ENCODE data around the gene ITPR2. TPM values are rescaled to one million over a fixed set of nuclear protein-coding genes. Genes with fewer than 3 reads are reported as not detected.

ITPR2 gene
- total and polyA plus RNA-seq, 2 of the 13 experiments (the other 11 are each of a cell fraction or from before 2014, with no cell fraction given) = 31.9 to 81.9 TPM

- TF ChIP-seq, protein P1, sequence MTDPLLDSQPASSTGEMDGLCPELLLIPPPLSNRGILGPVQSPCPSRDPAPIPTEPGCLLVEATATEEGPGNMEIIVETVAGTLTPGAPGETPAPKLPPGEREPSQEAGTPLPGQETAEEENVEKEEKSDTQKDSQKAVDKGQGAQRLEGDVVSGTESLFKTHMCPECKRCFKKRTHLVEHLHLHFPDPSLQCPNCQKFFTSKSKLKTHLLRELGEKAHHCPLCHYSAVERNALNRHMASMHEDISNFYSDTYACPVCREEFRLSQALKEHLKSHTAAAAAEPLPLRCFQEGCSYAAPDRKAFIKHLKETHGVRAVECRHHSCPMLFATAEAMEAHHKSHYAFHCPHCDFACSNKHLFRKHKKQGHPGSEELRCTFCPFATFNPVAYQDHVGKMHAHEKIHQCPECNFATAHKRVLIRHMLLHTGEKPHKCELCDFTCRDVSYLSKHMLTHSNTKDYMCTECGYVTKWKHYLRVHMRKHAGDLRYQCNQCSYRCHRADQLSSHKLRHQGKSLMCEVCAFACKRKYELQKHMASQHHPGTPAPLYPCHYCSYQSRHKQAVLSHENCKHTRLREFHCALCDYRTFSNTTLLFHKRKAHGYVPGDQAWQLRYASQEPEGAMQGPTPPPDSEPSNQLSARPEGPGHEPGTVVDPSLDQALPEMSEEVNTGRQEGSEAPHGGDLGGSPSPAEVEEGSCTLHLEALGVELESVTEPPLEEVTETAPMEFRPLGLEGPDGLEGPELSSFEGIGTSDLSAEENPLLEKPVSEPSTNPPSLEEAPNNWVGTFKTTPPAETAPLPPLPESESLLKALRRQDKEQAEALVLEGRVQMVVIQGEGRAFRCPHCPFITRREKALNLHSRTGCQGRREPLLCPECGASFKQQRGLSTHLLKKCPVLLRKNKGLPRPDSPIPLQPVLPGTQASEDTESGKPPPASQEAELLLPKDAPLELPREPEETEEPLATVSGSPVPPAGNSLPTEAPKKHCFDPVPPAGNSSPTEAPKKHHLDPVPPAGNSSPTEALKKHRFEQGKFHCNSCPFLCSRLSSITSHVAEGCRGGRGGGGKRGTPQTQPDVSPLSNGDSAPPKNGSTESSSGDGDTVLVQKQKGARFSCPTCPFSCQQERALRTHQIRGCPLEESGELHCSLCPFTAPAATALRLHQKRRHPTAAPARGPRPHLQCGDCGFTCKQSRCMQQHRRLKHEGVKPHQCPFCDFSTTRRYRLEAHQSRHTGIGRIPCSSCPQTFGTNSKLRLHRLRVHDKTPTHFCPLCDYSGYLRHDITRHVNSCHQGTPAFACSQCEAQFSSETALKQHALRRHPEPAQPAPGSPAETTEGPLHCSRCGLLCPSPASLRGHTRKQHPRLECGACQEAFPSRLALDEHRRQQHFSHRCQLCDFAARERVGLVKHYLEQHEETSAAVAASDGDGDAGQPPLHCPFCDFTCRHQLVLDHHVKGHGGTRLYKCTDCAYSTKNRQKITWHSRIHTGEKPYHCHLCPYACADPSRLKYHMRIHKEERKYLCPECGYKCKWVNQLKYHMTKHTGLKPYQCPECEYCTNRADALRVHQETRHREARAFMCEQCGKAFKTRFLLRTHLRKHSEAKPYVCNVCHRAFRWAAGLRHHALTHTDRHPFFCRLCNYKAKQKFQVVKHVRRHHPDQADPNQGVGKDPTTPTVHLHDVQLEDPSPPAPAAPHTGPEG (CRISPR knock-in tag; IDR thresholded peaks at IDR 0.05) = no peak
- TF ChIP-seq SOX6 (IDR thresholded peaks at IDR 0.05) (no peak), SOX6 (CRISPR knock-in tag; IDR thresholded peaks at IDR 0.05) (peak; percentile 22; the same call in 1 of the 2 replicates), MAX (IDR thresholded peaks at IDR 0.05) (peak; percentile 15; the same call in 1 of the 2 replicates), ZMYM4 (CRISPR knock-in tag; IDR thresholded peaks at IDR 0.05) (peak; percentile 49; the same call in 1 of the 2 replicates), SYNCRIP (IDR thresholded peaks at IDR 0.05; ENCODE audit: insufficient read depth, low read depth, low read length) (no peak), ZNF160 (CRISPR knock-in tag; IDR thresholded peaks at IDR 0.05) (no peak), TCF12 (IDR thresholded peaks at IDR 0.05) (no peak), TCF12 (CRISPR knock-in tag; IDR thresholded peaks at IDR 0.05) (no peak; the same call in 1 of the 2 replicates), HOXA5 (CRISPR knock-in tag; IDR thresholded peaks at IDR 0.05) (0 out of 2 replicates have a peak, but pooled peaks have one; percentile 36), KLF12 (CRISPR knock-in tag; IDR thresholded peaks at IDR 0.05; ENCODE audit: borderline replicate concordance) (no peak), ZFP62 (CRISPR knock-in tag; IDR thresholded peaks at IDR 0.05) (no peak), ZNF552 (CRISPR knock-in tag; IDR thresholded peaks at IDR 0.05; ENCODE audit: borderline replicate concordance) (no peak), ZBTB7B (CRISPR knock-in tag; IDR thresholded peaks at IDR 0.05) (no peak), ZNF510 (CRISPR knock-in tag; IDR thresholded peaks at IDR 0.05; ENCODE audit: low read depth) (no peak), TRIM24 (CRISPR knock-in tag; IDR thresholded peaks at IDR 0.05) (no peak), FOXA3 (CRISPR knock-in tag; IDR thresholded peaks at IDR 0.05) (no peak; the same call in 1 of the 2 replicates), TSC22D2 (CRISPR knock-in tag; IDR thresholded peaks at IDR 0.05; ENCODE audit: borderline replicate concordance) (no peak), ZNF12 (CRISPR knock-in tag; IDR thresholded peaks at IDR 0.05) (no peak), MLXIP (CRISPR knock-in tag; IDR thresholded peaks at IDR 0.05; ENCODE audit: borderline replicate concordance) (no peak), ZNF230 (CRISPR knock-in tag; IDR thresholded peaks at IDR 0.05) (no peak), PPARG (CRISPR knock-in tag; conservative IDR thresholded peaks at IDR 0.05) (no peak)
These were observed 808 bp downstream of the ITPR2 start (continued) for GRCh38 chr12:26831951-26832821.
